Right lobe of liver (tissue), 6 donors: ENCODE data around the gene DPYD. TPM values are rescaled to one million over a fixed set of nuclear protein-coding genes. Genes with fewer than 3 reads are reported as not detected.
"Not testable (repeated sequence)": the region's sequence is repeated elsewhere in the genome, so short reads cannot be mapped to it uniquely, and the experiment has no call there.

Experiments
- ATAC-seq, 4 donors: fragments of 200-7000 bp; cut with Tn5 transposase; one replicate each; pipeline ENCODE4 v1.9.1; 2020; ENCODE audit warnings: mild to moderate bottlenecking in 4 of 4, moderate library complexity in 4 of 4
- DNase-seq, 3 donors: peaks; one replicate each; pipeline ENCODE4 v3.0.0-alpha.2; 2020
- H3K27ac ChIP-seq, 3 donors: fragments of 200-600 bp; one replicate each; pipeline ENCODE4 v1.8.0; 2022
- H3K27me3 ChIP-seq, 2 donors: fragments of 200-600 bp; one replicate each; pipeline ENCODE4 v1.8.0; 2022
- H3K36me3 ChIP-seq, 4 donors: fragments of 200-600 bp; sonication (generic) in 1 of 4; one replicate each; pipeline versions ENCODE4 v1.5.1 to v1.8.0; 2017 to 2022; ENCODE audit warnings: control low read depth in 1 of 4
- H3K4me1 ChIP-seq, 4 donors: fragments of 200-600 bp; sonication (generic) in 1 of 4; one replicate each; pipeline versions ENCODE4 v1.5.1 to v1.8.0; 2017 to 2022; ENCODE audit warnings: control low read depth in 1 of 4
- H3K4me3 ChIP-seq, 3 donors: fragments of 200-600 bp; one replicate each; pipeline ENCODE4 v1.8.0; 2022
- H3K9me3 ChIP-seq, 4 donors: fragments of 200-600 bp; sonication (generic) in 1 of 4; one replicate each; pipeline versions ENCODE4 v1.5.1 to v1.8.0; 2017 to 2022; ENCODE audit warnings: control low read depth in 1 of 4
- POLR2A ChIP-seq: fragments of 450-650 bp; IDR thresholded peaks from one replicate; pipeline ENCODE4 v1.6.1; 2017; ENCODE audit warnings: antibody characterized with exemption, mild to moderate bottlenecking
- WGBS: methylation state at CpG from one replicate; pipeline ENCODE4 v1.1.6; 2018; ENCODE audit warnings: low coverage, low lambda C conversion rate; ENCODE audit not compliant: insufficient coverage; ENCODE audit errors: missing lambda C conversion rate; 5-methylcytosine and 5-hydroxymethylcytosine counted together
- intact Hi-C, 2 donors: fragments of 100-400 bp; cut with DNase I; formaldehyde crosslinking; loops; one replicate each; pipeline versions ENCODE4 v1.11.2 to v1.14.1; 2022
- total RNA-seq, 6 experiments: library from RNA; depleted of rRNA in 2 of 6; stranded (reverse); fragments of >200 nt in 2 of 6; fragmentation: NEBNext Ultra II Directional in 3 of 6; extraction: Animal tissue kit (Norgen Biotek cat#: 25700) in 3 of 6; gene quantifications; one replicate each; pipeline versions ENCODE4 v1.1.0 to v1.2.4, GENCODE V29; 2016 to 2023
- TF ChIP-seq, protein P1 (sequence below), 4 donors: fragments of 200-600 bp in 3 of 4; fragments of 450-650 bp in 1 of 4; IDR thresholded peaks; one replicate each; pipeline versions ENCODE4 v1.5.1 to v1.8.0; 2016 to 2022; ENCODE audit warnings: antibody characterized with exemption in 4 of 4, mild to moderate bottlenecking in 2 of 4
- donor health status: DM: no; HTN: yes; CAD: no.
- donor health status: DM: no; HTN: no; CAD: no.
- donor health status: DM: no; HTN: no; CAD: no.
- donor health status: DM: no; HTN: yes; CAD: no.
- donor health status: DM: no; HTN: yes; CAD: no.

Gene DPYD
- total RNA-seq, 6 experiments from 2014 or later, result 25.2 to 74.4 (median 40.0) TPM

DNA sequence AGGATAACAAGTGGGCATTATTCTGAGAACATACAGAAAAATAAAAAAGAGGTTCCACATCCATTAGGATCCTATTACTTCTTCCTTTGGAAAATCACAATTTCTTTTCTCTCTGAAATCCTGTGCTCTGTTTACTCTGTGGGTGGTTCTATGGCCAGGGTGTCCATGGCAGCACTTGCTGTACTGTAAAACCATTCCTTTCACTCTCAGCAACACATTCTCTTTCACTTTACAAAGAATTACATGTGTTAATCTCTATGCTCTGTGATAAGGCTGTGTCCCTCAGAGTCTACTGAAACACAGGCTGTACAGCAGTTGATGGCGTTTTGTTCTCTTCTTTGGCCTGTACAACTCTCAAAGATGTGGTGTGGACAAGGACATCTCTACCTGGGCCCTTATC, 675.2 kb downstream of the DPYD start:
- intact Hi-C loops, result no loop called here
- H3K36me3 ChIP-seq, result no peaks in the 10 kb centered on the region
- no peak overlapping the region for H3K27ac ChIP-seq
- peaks cover 0 to 6% (median under 1%) of the 10 kb centered on the region in 4 donors for H3K4me1 ChIP-seq
- H3K4me3 ChIP-seq, result no peak overlapping the region
- WGBS, result 22% methylated on average over 1 of the region's 1 CpG
- DNase-seq, result no peak
- peak in 3 of 4 donors; percentile 38 to 82 (median 45) for ATAC-seq
- no peaks in the 10 kb centered on the region for H3K9me3 ChIP-seq
- TF ChIP-seq, protein P1, sequence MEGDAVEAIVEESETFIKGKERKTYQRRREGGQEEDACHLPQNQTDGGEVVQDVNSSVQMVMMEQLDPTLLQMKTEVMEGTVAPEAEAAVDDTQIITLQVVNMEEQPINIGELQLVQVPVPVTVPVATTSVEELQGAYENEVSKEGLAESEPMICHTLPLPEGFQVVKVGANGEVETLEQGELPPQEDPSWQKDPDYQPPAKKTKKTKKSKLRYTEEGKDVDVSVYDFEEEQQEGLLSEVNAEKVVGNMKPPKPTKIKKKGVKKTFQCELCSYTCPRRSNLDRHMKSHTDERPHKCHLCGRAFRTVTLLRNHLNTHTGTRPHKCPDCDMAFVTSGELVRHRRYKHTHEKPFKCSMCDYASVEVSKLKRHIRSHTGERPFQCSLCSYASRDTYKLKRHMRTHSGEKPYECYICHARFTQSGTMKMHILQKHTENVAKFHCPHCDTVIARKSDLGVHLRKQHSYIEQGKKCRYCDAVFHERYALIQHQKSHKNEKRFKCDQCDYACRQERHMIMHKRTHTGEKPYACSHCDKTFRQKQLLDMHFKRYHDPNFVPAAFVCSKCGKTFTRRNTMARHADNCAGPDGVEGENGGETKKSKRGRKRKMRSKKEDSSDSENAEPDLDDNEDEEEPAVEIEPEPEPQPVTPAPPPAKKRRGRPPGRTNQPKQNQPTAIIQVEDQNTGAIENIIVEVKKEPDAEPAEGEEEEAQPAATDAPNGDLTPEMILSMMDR (IDR thresholded peaks at IDR 0.05), result no peak
- no peak for TF ChIP-seq POLR2A
- H3K27me3 ChIP-seq, result no peaks in the 10 kb centered on the region

DNA sequence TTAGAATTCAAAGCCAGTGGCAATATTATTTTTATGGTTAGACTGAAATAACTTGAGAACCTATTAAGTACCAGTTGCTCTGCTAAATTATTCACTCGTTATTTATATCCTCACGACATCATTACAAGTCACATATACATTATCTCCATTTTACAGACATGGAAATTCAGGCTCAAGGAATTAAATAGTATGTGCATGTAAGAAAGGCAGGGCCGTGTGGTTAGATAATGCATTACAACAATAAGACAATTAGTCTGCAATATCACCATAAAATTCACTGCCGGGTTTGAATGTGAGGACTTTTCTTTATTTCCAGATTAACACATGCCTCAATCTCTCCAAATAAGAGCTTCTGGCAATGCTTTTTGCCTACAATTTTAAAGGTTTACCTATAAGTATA, 675.8 kb downstream of the DPYD start:
- ATAC-seq, result no peak
- WGBS, result 87% methylated on average over 4 of the region's 4 CpGs

DNA sequence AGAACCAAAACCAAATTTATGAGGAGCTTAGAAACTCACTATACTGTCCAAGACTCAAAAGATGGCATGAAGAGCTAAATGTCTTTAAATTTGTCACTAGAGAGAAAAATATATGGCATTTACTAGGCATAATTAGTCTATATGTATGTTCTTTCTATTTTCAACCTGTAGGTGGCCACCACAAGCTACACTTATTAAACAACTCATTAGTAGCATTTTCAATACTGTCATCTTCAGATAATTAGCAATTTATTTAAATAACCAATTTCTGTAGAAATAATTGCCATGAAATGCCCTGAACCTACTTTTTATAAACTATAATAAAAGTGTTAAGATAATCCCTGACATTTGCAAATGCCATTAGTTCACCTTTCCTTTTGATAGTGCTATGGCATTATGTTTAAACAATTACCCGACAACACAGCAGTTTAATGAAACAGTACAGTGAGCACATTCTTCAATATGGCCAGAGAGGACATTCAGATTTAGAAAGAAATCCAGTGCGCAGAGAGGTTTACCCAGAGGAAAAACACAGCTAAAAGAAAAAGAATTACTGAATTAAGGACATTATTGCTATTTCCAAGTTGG, 676.8 kb downstream of the DPYD start:
- intact Hi-C loops, result no loop called here
- peak in 2 of 4 donors; percentile 34 to 59 for ATAC-seq

More for the DNA sequence above, 675.8 kb downstream of the DPYD start:
- H3K4me3 ChIP-seq, result no peak overlapping the region
- TF ChIP-seq, protein P1 (IDR thresholded peaks at IDR 0.05), result no peak
- no peak for TF ChIP-seq POLR2A
- intact Hi-C loops, result no loop called here
- DNase-seq, result no peak
- H3K27me3 ChIP-seq, result no peaks in the 10 kb centered on the region
- H3K36me3 ChIP-seq, result no peaks in the 10 kb centered on the region
- H3K4me1 ChIP-seq, result peaks cover 0 to 13% (median 3%) of the 10 kb centered on the region in 4 donors
- no peak overlapping the region for H3K27ac ChIP-seq
- no peaks in the 10 kb centered on the region for H3K9me3 ChIP-seq

DNA sequence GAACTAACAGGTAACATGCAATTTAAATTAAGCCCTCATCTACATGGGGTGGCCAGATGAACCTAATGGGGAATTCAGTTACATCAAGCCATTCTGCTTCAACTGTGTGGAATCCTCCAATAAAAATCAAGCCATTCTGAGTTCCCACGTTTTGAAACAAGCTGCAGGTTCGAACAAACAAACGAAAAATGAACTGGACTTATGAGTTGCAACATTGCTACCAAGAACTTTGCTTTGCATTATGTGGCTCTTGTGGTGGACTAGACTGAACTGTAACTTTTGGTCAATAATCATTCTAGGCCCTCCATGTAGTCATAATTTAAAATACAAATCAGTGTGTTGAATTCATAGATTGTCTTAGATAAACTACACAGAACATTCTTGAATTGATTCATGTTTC, 682.0 kb downstream of the DPYD start:
- ATAC-seq (peak; percentile 51 to 88 (median 71)), DNase-seq (no peak)
- no peak for TF ChIP-seq POLR2A
- TF ChIP-seq, protein P1 (IDR thresholded peaks at IDR 0.05), result no peak
- Histone ChIP-seq H3K4me3 (no peak overlapping the region), H3K4me1 (peaks cover 0 to 22% (median 4%) of the 10 kb centered on the region in 4 donors), H3K27ac (no peak overlapping the region), H3K9me3 (no peaks in the 10 kb centered on the region), H3K36me3 (peaks cover 0 to 9% (median 0%) of the 10 kb centered on the region in 4 donors), H3K27me3 (no peaks in the 10 kb centered on the region)
- intact Hi-C loops, result no loop called here
- 16% methylated on average over 3 of the region's 3 CpGs for WGBS

More for the DNA sequence above, 676.8 kb downstream of the DPYD start:
- WGBS, result 97% methylated on average over 2 of the region's 2 CpGs
- TF ChIP-seq, protein P1 (IDR thresholded peaks at IDR 0.05), result peak; percentile 42 to 47 (median 44)
- TF ChIP-seq POLR2A, result no peak
- H3K36me3 ChIP-seq, result no peaks in the 10 kb centered on the region
- no peaks in the 10 kb centered on the region for H3K9me3 ChIP-seq
- no peak overlapping the region for H3K27ac ChIP-seq
- DNase-seq, result no peak
- H3K4me1 ChIP-seq, result peaks cover 0 to 18% (median 4%) of the 10 kb centered on the region in 4 donors
- H3K27me3 ChIP-seq, result no peaks in the 10 kb centered on the region
- H3K4me3 ChIP-seq, result no peak overlapping the region

DNA sequence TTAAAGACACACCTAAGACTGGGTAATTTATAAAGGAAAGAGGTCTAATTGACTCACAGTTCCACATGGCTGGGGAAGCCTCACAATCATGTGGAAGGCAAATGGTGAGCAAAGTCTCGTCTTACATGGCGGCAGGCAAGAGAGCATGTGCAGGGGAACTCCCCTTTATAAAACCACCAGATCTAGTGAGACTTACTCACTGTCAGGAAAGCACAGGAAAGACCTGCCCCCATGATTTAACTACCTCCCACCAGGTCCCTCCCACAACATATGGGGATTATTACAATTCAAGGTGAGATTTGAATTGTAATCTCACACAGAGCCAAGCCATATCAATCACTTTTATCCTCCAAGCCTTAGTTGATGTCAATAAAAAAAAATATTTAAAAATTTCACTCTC, 689.5 kb downstream of the DPYD start:
- DNase-seq, intact Hi-C loops, ATAC-seq, H3K27ac ChIP-seq, H3K27me3 ChIP-seq, H3K9me3 ChIP-seq, H3K4me3 ChIP-seq, H3K4me1 ChIP-seq: not testable (repeated sequence)
- WGBS, result 87% methylated on average over 2 of the region's 2 CpGs
- H3K36me3 ChIP-seq, result peaks cover 0 to 20% (median 0%) of the 10 kb centered on the region in 4 donors
